ENCODE results near the gene TBC1D10B.
"Not testable (repeated sequence)": the region's sequence is repeated elsewhere in the genome, so short reads cannot be mapped to it uniquely, and the experiment has no call there.

Gene TBC1D10B

DNA sequence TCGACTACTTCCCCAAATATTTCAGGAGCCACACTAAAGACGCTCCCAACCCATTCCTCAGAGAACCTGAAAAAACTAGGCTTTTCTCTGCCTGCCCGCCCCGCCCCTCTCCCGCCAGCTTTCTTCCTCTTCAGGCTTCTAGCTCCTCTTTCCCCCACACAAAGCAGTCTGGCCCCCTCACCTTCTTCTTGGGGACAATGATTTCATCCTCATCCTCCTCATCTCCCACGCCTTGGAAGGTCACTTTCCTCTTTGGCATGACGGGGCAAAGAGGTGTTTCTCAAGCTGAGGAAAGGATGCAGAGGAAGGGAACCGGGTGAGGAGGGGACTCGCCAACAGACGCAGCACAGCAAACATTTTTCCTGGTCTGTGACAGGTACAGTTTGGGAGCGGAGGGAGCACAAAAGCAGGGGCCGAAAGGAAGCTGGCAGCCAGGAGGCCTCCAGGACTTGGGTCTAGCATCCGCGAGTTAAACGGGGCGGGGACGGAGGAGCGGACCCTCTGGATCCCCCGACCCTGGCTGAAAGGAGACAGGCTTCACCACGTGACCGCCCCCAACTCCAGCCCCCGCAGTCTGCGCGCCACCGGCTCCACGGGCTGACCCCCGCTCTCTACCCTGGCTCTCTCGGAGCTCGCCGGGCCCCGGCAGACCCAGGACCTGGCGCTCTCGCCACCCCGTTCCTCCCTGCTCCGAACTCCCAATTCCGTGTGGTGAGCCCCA lies 15.7 kb downstream of the TBC1D10B start:
- no peak for DNase-seq

GRCh38 chr16:30353438-30354129 lies 16.7 kb downstream of the TBC1D10B start:
- DNase-seq = no peak

DNA sequence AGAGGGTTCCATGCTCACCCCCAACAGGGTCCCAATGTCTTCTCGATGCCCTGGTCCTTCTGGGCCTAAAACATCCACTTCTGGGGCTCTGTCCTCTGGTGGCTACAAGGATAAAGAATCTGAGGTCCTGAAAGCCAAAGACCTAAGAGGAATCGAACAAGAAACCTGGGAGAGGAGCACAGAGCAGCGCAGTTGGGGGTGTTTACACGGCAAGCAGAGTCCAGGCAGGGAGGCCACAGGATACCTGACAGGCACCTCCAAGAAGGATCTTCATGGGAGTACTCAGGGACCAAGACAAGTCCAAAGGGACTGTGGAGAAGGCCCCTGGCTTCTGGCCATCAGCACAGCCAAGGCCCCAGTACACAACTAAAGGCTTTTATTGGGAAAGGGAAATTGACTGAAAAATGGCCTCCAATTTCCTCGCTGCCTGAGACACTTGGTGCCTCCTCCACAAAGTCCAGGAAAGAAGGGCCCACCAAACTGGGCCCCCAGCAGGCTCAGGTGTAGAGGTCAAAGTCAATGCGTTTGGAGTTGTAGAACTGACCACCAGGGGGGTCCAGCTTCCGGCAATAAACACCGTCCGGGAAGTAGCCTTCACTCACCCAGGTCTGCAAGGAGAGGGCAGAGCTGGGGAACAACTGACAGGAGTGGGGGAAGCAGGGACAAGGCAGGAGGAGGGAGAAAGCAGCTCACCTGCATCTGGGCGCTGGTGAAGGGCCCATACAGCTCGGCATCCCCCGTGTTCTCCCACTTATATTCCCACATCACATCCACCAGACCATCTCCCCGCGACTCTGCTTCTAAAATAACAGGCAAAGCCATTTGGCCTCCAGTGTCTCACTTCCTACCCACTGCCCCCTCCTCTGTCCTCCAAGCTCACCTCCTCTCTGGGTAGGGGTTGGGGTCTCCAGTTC lies 17.5 kb downstream of the TBC1D10B start:
- DNase-seq = no peak

DNA sequence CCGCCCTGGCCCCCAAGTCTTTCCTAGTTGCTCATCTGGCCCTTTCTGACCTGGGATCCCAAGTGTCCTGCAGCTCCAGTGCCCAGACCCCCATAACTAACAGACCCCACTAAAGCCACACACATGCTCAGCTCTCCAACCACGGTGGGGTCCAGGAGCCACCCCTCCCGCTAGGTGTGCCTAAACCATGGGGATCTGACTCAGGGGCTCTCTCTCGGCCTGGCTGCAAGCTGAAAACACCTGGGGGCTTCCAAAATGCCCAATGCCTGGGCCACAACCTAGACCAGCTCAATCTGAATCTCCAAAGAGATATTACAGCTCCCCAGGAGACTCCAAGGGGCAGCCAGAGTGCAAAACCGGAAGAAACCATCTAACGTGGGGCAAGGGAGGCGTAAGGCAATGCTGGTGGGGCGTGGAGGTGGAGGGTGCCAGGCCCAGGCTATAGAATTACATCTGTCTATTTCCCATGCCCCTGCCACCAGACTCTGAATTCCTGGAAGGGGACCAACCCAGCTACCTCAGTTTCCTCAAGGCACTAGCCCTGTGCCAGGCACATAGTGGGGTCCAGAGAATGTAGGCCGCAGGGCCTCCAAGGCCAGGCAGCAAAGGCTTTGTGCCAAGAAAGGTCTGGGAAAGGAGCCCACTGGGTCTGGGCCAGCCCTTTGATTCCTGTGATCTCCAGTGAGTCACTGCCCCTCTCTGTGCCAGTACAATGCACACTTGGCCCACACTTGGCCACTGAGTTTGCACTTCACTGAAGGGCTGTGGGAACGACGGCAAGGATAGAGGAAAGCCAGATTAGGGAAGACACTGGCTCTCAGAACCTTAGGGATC lies 18.5 kb downstream of the TBC1D10B start:
- DNase-seq = no peak

DNA sequence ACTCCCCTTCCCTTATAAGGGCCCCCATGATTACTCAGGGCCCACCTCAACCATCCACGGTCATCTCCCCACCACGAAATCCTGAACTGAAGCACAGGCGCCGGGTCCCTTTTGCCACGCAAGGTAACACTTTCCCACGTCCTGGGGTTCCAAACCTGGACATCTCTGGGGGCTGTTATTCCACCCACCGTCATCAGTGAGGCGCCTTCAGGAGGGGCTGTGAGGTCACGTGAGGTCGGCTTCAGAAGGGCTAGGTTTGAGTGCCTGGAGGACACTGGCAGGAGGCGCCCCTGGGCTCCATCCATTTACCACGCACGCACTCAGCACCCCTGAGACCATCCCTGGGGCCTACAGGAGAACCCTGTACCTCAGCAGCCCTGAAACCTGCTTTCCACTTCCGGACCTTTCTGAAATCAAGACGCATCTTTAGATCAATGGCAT lies 19.3 kb downstream of the TBC1D10B start:
- DNase-seq = no peak

- no peak for DNase-seq
Measured at GRCh38 chr16:30350134-30350871, 20.0 kb downstream of the TBC1D10B start.

DNA sequence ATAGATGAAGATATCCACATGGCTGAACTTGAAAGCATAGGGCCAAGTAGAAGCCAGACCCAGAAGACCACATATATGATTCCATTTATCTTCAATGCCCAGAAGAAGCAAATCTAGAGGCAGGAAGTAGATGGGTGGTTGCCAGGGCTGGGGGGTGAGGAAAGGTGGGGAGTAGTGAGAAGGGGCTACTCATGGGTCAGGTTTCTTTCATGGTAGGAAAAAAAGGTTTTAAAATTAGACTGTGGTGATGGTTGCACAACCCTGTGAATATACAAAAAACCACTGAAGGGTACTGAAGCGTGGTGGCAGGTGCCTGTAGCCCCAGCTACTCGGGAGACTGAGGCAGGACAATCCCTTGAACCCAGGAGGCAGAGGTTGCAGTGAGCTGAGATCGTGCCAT lies 20.6 kb downstream of the TBC1D10B start:
- no peak for DNase-seq

- DNase-seq = no peak
Measured at GRCh38 chr16:30348929-30349328, 21.4 kb downstream of the TBC1D10B start.

DNA sequence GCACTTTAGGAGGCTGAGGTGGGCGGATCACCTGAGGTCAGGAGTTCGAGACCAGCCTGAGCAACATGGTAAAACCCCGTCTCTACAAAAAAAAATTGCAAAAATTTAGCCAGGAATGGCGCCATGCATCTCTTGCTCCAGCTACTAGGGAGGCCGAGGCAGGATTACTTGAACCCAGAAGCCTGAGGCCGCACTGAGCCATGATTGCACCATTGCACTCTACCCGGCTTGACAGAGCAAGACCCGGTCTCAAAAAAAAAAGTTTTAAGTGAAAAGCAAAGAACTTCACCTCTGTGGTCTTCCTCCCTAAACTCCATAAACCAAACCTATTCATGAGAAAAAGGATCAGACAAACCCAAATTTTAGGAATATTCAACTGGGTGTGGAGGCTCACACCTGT lies 22.2 kb downstream of the TBC1D10B start:
- DNase-seq = no peak

DNA sequence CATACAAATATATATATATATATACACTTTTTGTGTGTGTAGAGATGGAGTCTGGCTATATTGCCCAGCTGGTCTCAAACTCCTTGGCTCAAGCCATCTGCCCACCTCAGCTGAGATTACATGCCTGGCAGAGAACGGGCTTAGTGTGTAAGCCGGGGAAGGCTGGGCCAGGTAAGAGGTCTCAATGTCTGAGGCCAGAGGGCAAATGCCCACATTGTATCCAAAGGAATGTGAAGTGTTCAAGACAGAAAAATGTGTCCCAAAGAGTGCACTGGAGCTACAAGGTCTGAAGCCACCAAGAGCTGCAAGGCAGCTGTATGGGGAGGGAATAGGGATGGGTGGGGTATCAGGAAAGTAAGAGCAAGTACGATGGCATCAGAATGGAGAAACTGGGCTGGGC lies 24.0 kb downstream of the TBC1D10B start:
- no peak for DNase-seq

DNA sequence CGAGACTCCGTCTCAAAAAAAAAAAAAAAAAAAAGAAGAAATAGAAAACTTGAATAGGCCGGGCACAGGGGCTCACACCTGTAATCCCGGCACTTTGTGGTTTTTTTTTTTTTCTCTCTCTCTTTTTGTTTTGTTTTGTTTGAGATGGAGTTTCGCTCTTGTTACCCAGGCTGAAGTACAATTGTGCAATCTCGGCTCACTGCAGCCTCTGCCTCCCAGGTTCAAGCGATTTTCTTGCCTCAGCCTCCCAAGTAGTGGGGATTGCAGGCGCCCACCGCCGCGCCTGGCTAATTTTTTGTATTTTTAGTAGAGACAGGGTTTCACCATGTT lies 26.8 kb downstream of the TBC1D10B start:
- not testable (repeated sequence) for DNase-seq

DNA sequence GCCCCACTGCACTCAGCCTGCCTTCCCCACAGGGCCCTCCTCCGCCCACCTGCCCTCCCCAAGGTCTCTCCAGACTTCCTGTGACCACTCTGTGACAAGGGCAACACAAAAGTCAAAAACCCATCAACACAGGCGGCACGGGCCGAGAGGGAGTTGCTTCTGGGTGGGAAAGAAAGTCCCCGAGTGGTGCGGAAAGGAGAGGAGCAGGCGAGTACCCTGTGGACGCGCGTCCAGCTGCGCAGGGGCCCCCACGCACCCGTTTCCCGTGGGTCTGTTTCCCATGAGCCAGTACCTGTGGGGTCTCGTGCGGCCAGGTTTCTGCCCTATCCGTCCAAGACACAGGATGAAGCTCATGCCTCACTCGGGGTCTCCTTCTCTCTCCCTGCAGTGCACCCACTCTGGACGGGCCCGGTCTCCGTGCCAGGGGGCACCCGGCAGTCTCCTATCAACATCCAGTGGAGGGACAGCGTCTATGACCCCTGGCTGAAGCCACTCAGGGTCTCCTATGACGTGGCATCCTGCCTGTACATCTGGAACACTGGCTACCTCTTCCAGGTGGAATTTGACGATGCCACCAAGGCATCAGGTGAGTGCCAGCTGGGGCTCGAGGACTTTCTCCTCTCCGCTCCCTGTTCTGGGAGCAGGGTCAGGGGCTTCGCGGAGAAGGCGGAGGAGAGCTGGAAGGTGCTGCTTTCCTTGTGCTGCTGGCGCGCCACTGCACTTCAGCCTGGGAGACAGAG lies 27.4 kb downstream of the TBC1D10B start:
- no peak for DNase-seq

- DNase-seq = not testable (repeated sequence)
Measured at GRCh38 chr16:30341971-30342370, 28.3 kb downstream of the TBC1D10B start.

- no peak for DNase-seq
Measured at GRCh38 chr16:30340621-30341020, 29.7 kb downstream of the TBC1D10B start.

DNA sequence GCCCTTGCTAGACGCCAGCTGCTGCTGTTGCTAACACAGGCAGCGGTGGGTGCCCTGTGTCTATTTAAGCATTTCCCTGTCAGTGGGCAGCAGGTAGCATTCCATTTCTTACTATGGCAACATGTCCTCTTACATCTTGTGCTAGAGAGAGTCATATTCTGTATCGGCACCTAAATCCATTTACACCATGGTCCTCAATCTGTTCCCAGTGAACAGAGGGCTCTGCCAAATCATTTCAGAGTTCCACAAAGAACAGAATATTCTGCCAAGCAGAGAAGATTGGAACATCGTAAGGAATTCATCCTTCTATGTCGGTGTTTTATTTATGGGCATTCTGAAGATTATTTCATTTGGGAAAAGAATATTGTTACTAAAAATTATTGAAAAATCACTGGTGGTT lies 31.6 kb downstream of the TBC1D10B start:
- DNase-seq = not testable (repeated sequence)

DNA sequence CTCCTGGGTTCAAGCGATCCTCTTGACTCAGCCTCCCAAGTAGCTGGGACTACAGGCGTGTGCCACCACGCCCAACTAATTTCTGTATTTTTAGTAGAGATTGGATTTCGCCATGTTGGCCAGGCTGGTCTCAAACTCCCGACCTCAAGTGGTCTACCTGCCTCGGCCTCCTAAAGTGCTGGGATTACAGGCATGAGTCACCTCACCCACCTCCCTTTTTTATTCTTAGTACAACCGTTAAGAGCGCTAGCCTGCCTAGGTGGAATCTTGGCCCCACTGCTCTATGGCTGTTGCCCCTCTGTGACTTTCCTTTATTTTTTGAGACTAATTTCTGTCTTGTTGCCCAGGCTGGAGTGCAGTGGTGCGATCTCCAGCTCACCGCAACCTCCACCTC lies 32.3 kb downstream of the TBC1D10B start:
- not testable (repeated sequence) for DNase-seq

- no peak for DNase-seq
Measured at GRCh38 chr16:30335598-30336474, 34.5 kb downstream of the TBC1D10B start.

- DNase-seq = peak; percentile 35 to 88
Measured at GRCh38 chr16:30335028-30335597, 35.2 kb downstream of the TBC1D10B start.

DNA sequence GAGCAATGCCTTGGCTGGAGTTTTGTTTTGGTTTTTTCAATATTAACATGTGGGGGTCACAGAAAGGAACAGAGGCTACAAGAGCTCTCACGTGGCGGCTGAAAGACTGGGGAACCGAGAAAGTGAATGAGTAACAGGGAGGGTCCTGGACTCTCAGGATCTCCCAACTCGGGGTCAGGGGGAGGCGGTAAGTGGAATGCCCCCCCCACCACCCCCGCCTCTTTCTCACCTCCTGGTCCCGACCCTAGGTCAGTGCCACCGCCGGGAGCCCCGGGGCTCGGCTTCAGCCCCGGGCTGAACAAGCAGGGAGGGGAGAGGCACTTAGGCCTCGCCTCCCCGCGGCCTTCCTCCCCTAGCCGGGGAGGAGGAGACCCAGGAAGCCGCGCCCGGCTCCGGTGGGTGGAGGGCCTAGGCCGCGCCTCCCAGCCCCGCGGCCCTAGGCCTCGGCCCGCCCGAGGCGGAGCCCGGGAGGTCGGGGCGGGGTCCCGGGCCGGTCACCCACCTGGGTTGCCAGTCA lies 35.8 kb downstream of the TBC1D10B start:
- DNase-seq = peak; percentile 46 to 64

Data from NCI-H1930 (cell line).